BJ (cell line): ENCODE data around the gene NFIA. TPM values are rescaled to one million over a fixed set of nuclear protein-coding genes. Genes with fewer than 3 reads are reported as not detected.
A peak's percentile ranks its signal among the peaks of the same experiment; 100 is the strongest.

Experiments
- CTCF ChIA-PET: fragments of 350-600 bp; formaldehyde crosslinking; extraction: SDS; loops from one replicate; lab custom pipeline; 2021; ENCODE audit warnings: antibody characterized with exemption, inconsistent platforms; lab: Yijun Ruan, JAX
- POLR2A ChIA-PET: fragments of 300-600 bp; sonication (Branson Sonifier 250); formaldehyde crosslinking; extraction: SDS; loops from one replicate; lab custom pipeline; 2021; ENCODE audit warnings: antibody characterized with exemption; lab: Charles Lee
- DNase-seq: peaks from one replicate; pipeline ENCODE4 v3.0.0-alpha.2; 2011; ENCODE audit warnings: low read depth
- H3K27me3 ChIP-seq: 2 replicates; pipeline ENCODE4 v1.6.0; 2011; ENCODE audit warnings: low read length; ENCODE audit not compliant: control insufficient read depth, insufficient read depth
- H3K36me3 ChIP-seq: 2 replicates; pipeline ENCODE4 v1.5.1; 2011; ENCODE audit warnings: low read length; ENCODE audit not compliant: control insufficient read depth, insufficient read depth
- H3K4me3 ChIP-seq: 2 replicates; pipeline ENCODE4 v1.5.1; 2011; ENCODE audit warnings: low read depth, mild to moderate bottlenecking, control low read depth, low read length
- CTCF ChIP-seq: IDR thresholded peaks from 2 replicates; pipeline ENCODE4 v1.5.1; 2011; ENCODE audit warnings: low read depth, mild to moderate bottlenecking, control low read depth, inconsistent platforms, low read length, moderate library complexity; ENCODE audit not compliant: insufficient read depth
- polyA plus RNA-seq: library from polyadenylated mRNA; depleted of rRNA; stranded (reverse); fragments of >200 nt; gene quantifications from 2 replicates; pipeline ENCODE4 v1.2.3, GENCODE V29; 2011

Gene NFIA
- polyA plus RNA-seq, 1 experiment, result 4.5 TPM

DNA sequence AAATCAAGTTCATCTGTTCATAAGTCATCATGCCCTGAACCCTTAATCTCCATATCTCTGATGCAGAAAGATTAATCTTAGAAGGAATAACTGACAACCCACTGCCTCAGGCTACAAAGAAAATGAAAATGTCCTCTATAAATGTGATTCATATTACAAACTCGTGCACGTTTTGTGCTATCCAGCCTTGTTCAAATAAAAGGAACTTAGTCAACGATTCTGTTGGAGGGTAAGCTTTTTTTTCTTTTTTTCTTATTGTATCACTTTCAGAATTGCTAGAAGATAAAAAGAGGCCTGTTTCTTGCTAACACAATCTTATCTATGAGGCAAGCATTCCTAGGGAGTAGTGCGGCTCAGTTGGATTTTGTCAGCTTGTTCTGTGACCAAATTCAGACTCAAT is 414.1 kb downstream of the NFIA start:
- no peak overlapping the region for H3K4me3 ChIP-seq
- ChIA-PET CTCF (interaction anchor here (1.4 kb wide), 1 partner anchor 9 kb away, joined by 4 read pairs; no protein-coding TSS in a partner anchor), POLR2A (interaction anchor here (0.5 kb wide), 1 partner anchor 281 kb away, joined by 3 read pairs; no protein-coding TSS in a partner anchor)
- peak; percentile 61 for DNase-seq
- no peaks in the 10 kb centered on the region for H3K27me3 ChIP-seq
- H3K36me3 ChIP-seq, result no peaks in the 10 kb centered on the region
- TF ChIP-seq CTCF, result no peak

DNA sequence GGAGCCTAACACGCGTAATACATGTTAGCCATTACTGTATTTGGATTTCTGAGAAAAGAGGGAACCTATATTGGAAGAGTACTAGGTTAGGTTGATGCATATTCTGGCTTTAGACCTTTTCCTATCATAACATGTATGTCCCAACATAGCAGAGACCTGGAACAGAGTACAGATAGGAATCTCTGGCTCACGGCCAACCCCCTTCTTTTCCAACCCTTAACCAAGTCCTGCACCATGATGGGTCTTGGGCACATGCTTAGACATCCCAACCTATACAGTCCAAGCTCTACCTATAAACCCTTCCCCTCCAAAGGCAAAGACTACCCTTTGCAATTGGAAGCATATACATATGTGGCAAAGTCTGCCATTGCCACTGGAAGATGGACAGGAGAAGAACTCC is 414.7 kb downstream of the NFIA start:
- DNase-seq, result no peak
- no peak for TF ChIP-seq CTCF
- POLR2A ChIA-PET, result interaction anchor here (0.5 kb wide), 1 partner anchor 280 kb away, joined by 3 read pairs; no protein-coding TSS in a partner anchor
- CTCF ChIA-PET, result interaction anchor here (1.4 kb wide), 1 partner anchor 9 kb away, joined by 4 read pairs; no protein-coding TSS in a partner anchor
- no peaks in the 10 kb centered on the region for H3K27me3 ChIP-seq
- no peak overlapping the region for H3K4me3 ChIP-seq
- no peaks in the 10 kb centered on the region for H3K36me3 ChIP-seq

GRCh38 chr1:61498342-61498741 is 416.0 kb downstream of the NFIA start:
- no peak for TF ChIP-seq CTCF
- Histone ChIP-seq H3K36me3 (no peaks in the 10 kb centered on the region), H3K4me3 (no peak overlapping the region), H3K27me3 (no peaks in the 10 kb centered on the region)
- CTCF ChIA-PET, result no interaction called here
- POLR2A ChIA-PET, result no interaction called here
- DNase-seq, result no peak

DNA sequence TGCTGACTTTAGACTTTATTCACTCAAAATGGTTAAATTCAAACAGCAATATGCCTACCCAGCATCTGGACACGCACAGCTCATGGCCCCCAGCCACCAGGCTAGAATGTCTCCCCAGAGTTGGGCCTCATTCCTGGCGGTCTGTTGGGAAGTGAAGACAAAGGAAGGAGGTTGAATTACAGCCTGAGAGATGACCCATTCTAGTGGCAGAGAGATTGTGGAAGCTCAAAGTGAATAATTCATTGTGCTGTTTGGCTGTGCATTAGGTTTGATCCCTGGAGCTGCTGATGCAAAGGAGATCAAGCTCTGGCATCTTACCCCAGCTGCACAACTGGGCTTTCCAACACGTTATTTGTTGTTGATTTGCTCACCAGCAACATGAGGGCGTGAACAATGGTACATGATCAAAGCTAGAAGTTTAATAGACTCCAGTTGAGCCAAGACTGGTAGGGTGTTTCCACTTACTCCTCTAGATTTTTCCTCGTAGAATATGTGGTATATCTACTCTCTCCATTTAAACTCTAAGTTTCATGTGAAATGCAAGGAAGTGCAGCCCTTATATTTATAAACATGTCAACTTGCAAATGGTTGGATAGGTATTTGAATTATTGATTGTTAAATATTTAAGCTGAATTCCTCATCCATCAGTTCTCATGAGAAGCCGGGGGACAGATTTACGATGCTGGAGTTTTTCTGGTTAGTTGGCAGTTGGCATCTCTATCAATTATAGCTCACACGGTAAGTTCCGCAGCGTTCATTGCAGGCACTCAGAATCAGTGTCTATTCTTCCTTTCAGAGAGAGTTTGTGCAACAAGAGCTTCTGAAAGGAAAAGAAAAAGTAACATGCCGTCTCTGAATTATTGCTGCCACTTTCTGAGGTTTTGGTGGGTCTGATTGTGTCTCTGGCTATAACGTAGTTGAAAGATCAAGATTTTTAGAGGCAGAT is 419.9 kb downstream of the NFIA start:
- no peak for TF ChIP-seq CTCF
- Histone ChIP-seq H3K36me3 (no peaks in the 10 kb centered on the region), H3K4me3 (no peak overlapping the region), H3K27me3 (no peaks in the 10 kb centered on the region)
- no peak for DNase-seq
- POLR2A ChIA-PET, result no interaction called here
- CTCF ChIA-PET, result interaction anchor here (0.6 to 1.4 kb wide), 4 partner anchors 10 to 629 kb away, joined by 3 to 8 read pairs (median 4); no protein-coding TSS in a partner anchor

DNA sequence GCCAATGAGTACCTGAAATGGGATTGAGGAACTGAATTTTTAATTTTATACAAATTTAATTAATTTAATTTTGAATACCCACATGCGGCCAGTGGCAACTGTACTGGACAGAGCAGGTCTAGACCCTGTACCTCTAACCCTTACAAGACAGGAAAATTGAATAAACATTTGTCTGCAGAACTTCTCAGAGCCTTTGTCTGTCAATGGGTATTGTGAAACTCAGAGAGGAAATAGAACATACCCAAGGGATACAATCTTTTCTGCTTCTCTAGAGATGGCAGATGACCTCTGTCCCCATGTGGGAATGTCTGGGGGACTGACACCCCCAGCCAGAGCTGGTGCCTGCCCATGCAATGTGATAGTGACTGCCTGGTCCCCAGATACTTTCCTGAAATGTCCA is 421.9 kb downstream of the NFIA start:
- CTCF ChIA-PET, result no interaction called here
- DNase-seq, result no peak
- POLR2A ChIA-PET, result no interaction called here
- H3K4me3 ChIP-seq, result no peak overlapping the region
- no peaks in the 10 kb centered on the region for H3K36me3 ChIP-seq
- TF ChIP-seq CTCF, result no peak
- H3K27me3 ChIP-seq, result no peaks in the 10 kb centered on the region
